KMS-11 (cell line): ENCODE measurements around the gene PGLYRP4.
"Not testable (repeated sequence)": the region's sequence is repeated elsewhere in the genome, so short reads cannot be mapped to it uniquely, and the experiment has no call there.

Experiments used
- H2AFZ ChIP-seq: fragments of 200-600 bp; sonication (generic); 2 replicates; pipeline ENCODE4 v1.6.1; 2016; ENCODE audit warnings: antibody characterized with exemption, mixed run types, low read depth
- H3K27ac ChIP-seq: fragments of 200-600 bp; sonication (generic); 2 replicates; pipeline ENCODE4 v1.6.1; 2016; ENCODE audit warnings: mild to moderate bottlenecking, mixed run types
- H3K27me3 ChIP-seq: fragments of 200-600 bp; sonication (generic); 2 replicates; pipeline ENCODE4 v1.6.1; 2017; ENCODE audit warnings: mild to moderate bottlenecking, low read depth, mixed run types, moderate library complexity; ENCODE audit not compliant: insufficient read depth
- H3K36me3 ChIP-seq: fragments of 200-600 bp; sonication (generic); 2 replicates; pipeline ENCODE4 v1.6.1; 2017; ENCODE audit warnings: mild to moderate bottlenecking, mixed run types; ENCODE audit not compliant: insufficient read depth
- H3K4me1 ChIP-seq: fragments of 200-600 bp; sonication (generic); 2 replicates; pipeline ENCODE4 v1.6.1; 2016; ENCODE audit warnings: mild to moderate bottlenecking, low read depth, mixed run types; ENCODE audit not compliant: poor library complexity, severe bottlenecking
- H3K4me2 ChIP-seq: fragments of 200-600 bp; sonication (generic); 2 replicates; pipeline ENCODE4 v1.7.0; 2016; ENCODE audit warnings: mild to moderate bottlenecking, mixed run types
- H3K4me3 ChIP-seq: fragments of 200-600 bp; sonication (generic); IDR thresholded peaks from 2 replicates; pipeline ENCODE4 v1.6.1; 2017; ENCODE audit warnings: low read depth, low read length, mixed read lengths; ENCODE audit not compliant: insufficient read depth
- H3K79me2 ChIP-seq: fragments of 200-600 bp; sonication (generic); 2 replicates; pipeline ENCODE4 v1.6.1; 2016; ENCODE audit warnings: low read depth, mixed run types; ENCODE audit not compliant: insufficient read depth
- H3K9ac ChIP-seq: fragments of 200-600 bp; sonication (generic); 2 replicates; pipeline ENCODE4 v1.6.1; 2016; ENCODE audit warnings: mild to moderate bottlenecking, mixed run types
- H4K20me1 ChIP-seq: fragments of 200-600 bp; sonication (generic); 2 replicates; pipeline ENCODE4 v1.6.1; 2016; ENCODE audit warnings: mild to moderate bottlenecking, mixed run types; ENCODE audit not compliant: insufficient read depth
- CTCF ChIP-seq: fragments of 200-600 bp; sonication (generic); conservative IDR thresholded peaks from 2 replicates; pipeline ENCODE4 v1.6.1; 2017; ENCODE audit warnings: low read depth, mild to moderate bottlenecking, antibody characterized with exemption, low read length, moderate library complexity, mixed read lengths

The PGLYRP4 gene

GRCh38 chr1:153349363-153350320, 1.0 kb upstream of the PGLYRP4 start:
- H3K9ac ChIP-seq = no peak overlapping the region
- no peaks in the 10 kb centered on the region for H3K79me2 ChIP-seq
- no peak overlapping the region for H3K27ac ChIP-seq
- peaks cover 31% of the 10 kb centered on the region for H3K4me1 ChIP-seq
- no peak overlapping the region for H2AFZ ChIP-seq
- no peaks in the 10 kb centered on the region for H4K20me1 ChIP-seq
- no peaks in the 10 kb centered on the region for H3K36me3 ChIP-seq
- no peaks in the 10 kb centered on the region for H3K27me3 ChIP-seq
- H3K4me3 ChIP-seq = no peak overlapping the region
- no peak overlapping the region for H3K4me2 ChIP-seq
- no peak for TF ChIP-seq CTCF

GRCh38 chr1:153347856-153348255, 785 bp downstream of the PGLYRP4 start:
- no peak overlapping the region for H3K4me3 ChIP-seq
- H3K9ac ChIP-seq = no peak overlapping the region
- TF ChIP-seq CTCF = no peak
- H2AFZ ChIP-seq = no peak overlapping the region
- H3K4me2 ChIP-seq = no peak overlapping the region
- no peaks in the 10 kb centered on the region for H4K20me1 ChIP-seq
- H3K27ac ChIP-seq = no peak overlapping the region
- H3K36me3 ChIP-seq = no peaks in the 10 kb centered on the region
- H3K4me1 ChIP-seq = peaks cover 47% of the 10 kb centered on the region
- H3K79me2 ChIP-seq = no peaks in the 10 kb centered on the region
- H3K27me3 ChIP-seq = no peaks in the 10 kb centered on the region

- H3K27ac ChIP-seq, H3K4me3 ChIP-seq, H3K36me3 ChIP-seq, H4K20me1 ChIP-seq, H3K79me2 ChIP-seq, H3K27me3 ChIP-seq, H2AFZ ChIP-seq, H3K9ac ChIP-seq: not testable (repeated sequence)
- Histone ChIP-seq H3K4me1 (peaks cover 51% of the 10 kb centered on the region), H3K4me2 (peak overlapping the region; percentile 72; the same call in 1 of the 2 replicates)
Measured at GRCh38 chr1:153347049-153347448, 1.6 kb downstream of the PGLYRP4 start.

- Histone ChIP-seq H3K79me2 (0 out of 2 replicates have a peak, but pooled peaks cover 8% of the 10 kb centered on the region), H3K36me3 (no peaks in the 10 kb centered on the region), H3K4me1 (peaks cover 60% of the 10 kb centered on the region), H3K4me2 (peak overlapping the region; percentile 72), H3K9ac (peak overlapping the region; percentile 0; the same call in 1 of the 2 replicates), H3K4me3 (no peak overlapping the region), H2AFZ (peak overlapping the region; percentile 3), H4K20me1 (no peaks in the 10 kb centered on the region), H3K27me3 (no peaks in the 10 kb centered on the region), H3K27ac (peak overlapping the region; percentile 89)
- TF ChIP-seq CTCF = no peak
Measured at GRCh38 chr1:153346077-153346723, 2.4 kb downstream of the PGLYRP4 start.
